Mammary epithelial cell (primary cell): Measurements from ENCODE around the gene USP48.

Source experiments
- EZH2 ChIP-seq: IDR thresholded peaks from 2 replicates; pipeline ENCODE4 v1.6.1; 2012; ENCODE audit warnings: low read length, inconsistent platforms, borderline replicate concordance
- TF ChIP-seq, protein P1 (sequence below), 2 donors: IDR thresholded peaks in 1 of 2; conservative IDR thresholded peaks in 1 of 2; 2 replicates each; pipeline ENCODE4 v1.5.1; 2011 to 2012; ENCODE audit warnings: inconsistent platforms in 2 of 2, low read length in 2 of 2, mild to moderate bottlenecking in 2 of 2, control low read depth in 1 of 2, low read depth in 1 of 2; ENCODE audit not compliant: insufficient read depth in 1 of 2; ENCODE audit errors: extremely low read depth in 1 of 2

GRCh38 chr1:21634806-21635535 lies 148.0 kb downstream of the USP48 start:
- TF ChIP-seq, protein P1, sequence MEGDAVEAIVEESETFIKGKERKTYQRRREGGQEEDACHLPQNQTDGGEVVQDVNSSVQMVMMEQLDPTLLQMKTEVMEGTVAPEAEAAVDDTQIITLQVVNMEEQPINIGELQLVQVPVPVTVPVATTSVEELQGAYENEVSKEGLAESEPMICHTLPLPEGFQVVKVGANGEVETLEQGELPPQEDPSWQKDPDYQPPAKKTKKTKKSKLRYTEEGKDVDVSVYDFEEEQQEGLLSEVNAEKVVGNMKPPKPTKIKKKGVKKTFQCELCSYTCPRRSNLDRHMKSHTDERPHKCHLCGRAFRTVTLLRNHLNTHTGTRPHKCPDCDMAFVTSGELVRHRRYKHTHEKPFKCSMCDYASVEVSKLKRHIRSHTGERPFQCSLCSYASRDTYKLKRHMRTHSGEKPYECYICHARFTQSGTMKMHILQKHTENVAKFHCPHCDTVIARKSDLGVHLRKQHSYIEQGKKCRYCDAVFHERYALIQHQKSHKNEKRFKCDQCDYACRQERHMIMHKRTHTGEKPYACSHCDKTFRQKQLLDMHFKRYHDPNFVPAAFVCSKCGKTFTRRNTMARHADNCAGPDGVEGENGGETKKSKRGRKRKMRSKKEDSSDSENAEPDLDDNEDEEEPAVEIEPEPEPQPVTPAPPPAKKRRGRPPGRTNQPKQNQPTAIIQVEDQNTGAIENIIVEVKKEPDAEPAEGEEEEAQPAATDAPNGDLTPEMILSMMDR (conservative IDR thresholded peaks at IDR 0.05 in 1 of 2, IDR thresholded peaks at IDR 0.05 in 1 of 2; ENCODE audit: extremely low read depth in 1 of 2, insufficient read depth in 1 of 2, low read depth in 1 of 2, low read length in 2 of 2), result no peak
- TF ChIP-seq EZH2, result no peak
